GM12878 (cell line): ENCODE data around the gene NOSTRIN. TPM values are rescaled to one million over a fixed set of nuclear protein-coding genes. Genes with fewer than 3 reads are reported as not detected.

Source experiments
- ATAC-seq: fragments of 200-7000 bp; cut with Tn5 transposase; 3 replicates; pipeline ENCODE4 v1.9.1; 2020; ENCODE audit warnings: mild to moderate bottlenecking, moderate library complexity
- BruUV-seq: library from RNA; stranded (reverse); fragments of 400-500 nt; replicated peaks from 2 replicates; lab custom pipeline; 2021; lab: Mats Ljungman, UMichigan
- CTCF ChIA-PET: fragments of 300-600 bp; sonication (Branson Sonifier 250); formaldehyde crosslinking; extraction: SDS; loops from one replicate; lab custom pipeline; 2021; ENCODE audit warnings: inconsistent platforms; lab: Yijun Ruan, JAX
- POLR2A ChIA-PET: fragments of 350-600 bp; formaldehyde crosslinking; extraction: SDS; loops from one replicate; lab custom pipeline; 2021; ENCODE audit warnings: inconsistent platforms; lab: Charles Lee
- RAD21 ChIA-PET: fragments of 300-600 bp; sonication (Branson Sonifier 250); formaldehyde crosslinking; loops from one replicate; lab custom pipeline; 2023; ENCODE audit warnings: antibody characterized with exemption; ENCODE audit not compliant: unreplicated experiment; lab: Charles Lee
- SMC1A ChIA-PET: fragments of 300-600 bp; sonication (Branson Sonifier 250); formaldehyde crosslinking; loops from one replicate; lab custom pipeline; 2023; ENCODE audit not compliant: unreplicated experiment, uncharacterized antibody; lab: Charles Lee
- DNase-seq: peaks from one replicate; pipeline ENCODE4 v3.0.0-alpha.2; 2011; ENCODE audit warnings: low read depth, low spot score
- FAIRE-seq: peaks from 3 replicates; lab custom pipeline; 2011; peaks lifted over from hg19 to GRCh38; lab: Jason Lieb, UNC
- H2AFZ ChIP-seq: 2 replicates; pipeline ENCODE4 v1.6.0; 2011; ENCODE audit warnings: low read depth, low read length, control low read depth; ENCODE audit not compliant: control insufficient read depth
- H3K27ac ChIP-seq: 2 replicates; pipeline ENCODE4 v1.5.1; 2011; ENCODE audit warnings: control low read depth; ENCODE audit not compliant: control insufficient read depth, insufficient read depth
- H3K27me3 ChIP-seq, 2 experiments: replicated peaks in 1 of 2; 2 replicates each; pipeline versions ENCODE4 v1.6.0 to v1.6.1; 2011; ENCODE audit warnings: low read length in 1 of 2; ENCODE audit not compliant: control insufficient read depth in 2 of 2, insufficient read depth in 2 of 2
- H3K36me3 ChIP-seq, 2 experiments: 2 replicates each; pipeline ENCODE4 v1.5.1; 2011; ENCODE audit warnings: low read length in 1 of 2; ENCODE audit not compliant: control insufficient read depth in 2 of 2, insufficient read depth in 2 of 2
- H3K4me1 ChIP-seq: 2 replicates; pipeline ENCODE4 v1.6.1; 2011; ENCODE audit warnings: mild to moderate bottlenecking, low read length, moderate library complexity, mixed read lengths; ENCODE audit not compliant: control insufficient read depth, insufficient read depth
- H3K4me2 ChIP-seq: 2 replicates; pipeline ENCODE4 v1.6.0; 2011; ENCODE audit warnings: control low read depth; ENCODE audit not compliant: control insufficient read depth, insufficient read depth
- H3K4me3 ChIP-seq: fragments of 200-600 bp; sonication (generic); 2 replicates; pipeline ENCODE4 v1.5.1; 2016
- H3K79me2 ChIP-seq: 2 replicates; pipeline ENCODE4 v1.6.0; 2011; ENCODE audit warnings: low read length; ENCODE audit not compliant: control insufficient read depth, insufficient read depth
- H3K9ac ChIP-seq: 2 replicates; pipeline ENCODE4 v1.8.0; 2011; ENCODE audit warnings: low read length, control low read depth, mixed read lengths; ENCODE audit not compliant: control insufficient read depth, insufficient read depth
- H3K9me3 ChIP-seq: replicated peaks from 3 replicates; pipeline ENCODE4 v1.5.1; 2011; ENCODE audit warnings: mild to moderate bottlenecking, low read length; ENCODE audit not compliant: control insufficient read depth, insufficient read depth
- H4K20me1 ChIP-seq: 2 replicates; pipeline ENCODE4 v1.6.0; 2011; ENCODE audit not compliant: control insufficient read depth, insufficient read depth
- BCL11A ChIP-seq: IDR thresholded peaks from 2 replicates; pipeline ENCODE4 v1.6.1; 2011; ENCODE audit warnings: low read depth, low read length
- BCL3 ChIP-seq: IDR thresholded peaks from 2 replicates; pipeline ENCODE4 v1.6.1; 2011; ENCODE audit warnings: borderline replicate concordance, low read depth, mild to moderate bottlenecking, moderate library complexity, low read length; ENCODE audit not compliant: insufficient read depth, poor library complexity, severe bottlenecking
- BHLHE40 ChIP-seq, 2 experiments: fragments of 450-650 bp in 1 of 2; IDR thresholded peaks; 2 replicates each; pipeline ENCODE4 v1.6.1; 2011 to 2017; ENCODE audit warnings: low read depth in 2 of 2, borderline replicate concordance in 1 of 2, improper control_type of control experiment in 1 of 2, low read length in 1 of 2, mild to moderate bottlenecking in 1 of 2
- CHD2 ChIP-seq: IDR thresholded peaks from 2 replicates; pipeline ENCODE4 v1.6.1; 2011; ENCODE audit warnings: low read depth, low read length, improper control_type of control experiment, borderline replicate concordance
- ETV6 ChIP-seq, 2 experiments: fragments of 450-650 bp in 1 of 2; IDR thresholded peaks in 1 of 2; conservative IDR thresholded peaks in 1 of 2; 2 replicates each; pipeline ENCODE4 v1.6.1; 2014; ENCODE audit warnings: antibody characterized with exemption in 1 of 2, borderline replicate concordance in 1 of 2, low read depth in 1 of 2, mild to moderate bottlenecking in 1 of 2, moderate library complexity in 1 of 2
- FOXK2 ChIP-seq: fragments of 450-650 bp; IDR thresholded peaks from 2 replicates; pipeline ENCODE4 v1.6.1; 2017; ENCODE audit warnings: mild to moderate bottlenecking, moderate library complexity
- NFXL1 ChIP-seq: fragments of 450-650 bp; IDR thresholded peaks from 2 replicates; pipeline ENCODE4 v1.6.1; 2017; ENCODE audit warnings: antibody characterized with exemption, mild to moderate bottlenecking, borderline replicate concordance
- PAX8 ChIP-seq: fragments of 450-650 bp; IDR thresholded peaks from 2 replicates; pipeline ENCODE4 v1.6.1; 2017; ENCODE audit warnings: mild to moderate bottlenecking, moderate library complexity
- POU2F2 ChIP-seq: IDR thresholded peaks from 3 replicates; pipeline ENCODE4 v1.6.1; 2011; ENCODE audit warnings: low read depth, mild to moderate bottlenecking, low read length, borderline replicate concordance
- RB1 ChIP-seq: fragments of 450-650 bp; formaldehyde crosslinking; IDR thresholded peaks from 2 replicates; pipeline ENCODE4 v1.6.1; 2017; ENCODE audit warnings: mild to moderate bottlenecking, borderline replicate concordance
- SP1 ChIP-seq: IDR thresholded peaks from one replicate; pipeline ENCODE4 v1.6.1; 2011; ENCODE audit warnings: low read depth, low read length
- WRNIP1 ChIP-seq: IDR thresholded peaks from 2 replicates; pipeline ENCODE4 v1.6.1; 2011; ENCODE audit warnings: low read depth, low read length, improper control_type of control experiment, borderline replicate concordance
- WGBS: methylation state at CpG from one replicate; pipeline ENCODE4 v1.1.6; 2016; ENCODE audit warnings: low lambda C conversion rate; ENCODE audit not compliant: insufficient replicate concordance, insufficient coverage; ENCODE audit errors: missing lambda C conversion rate; 5-methylcytosine and 5-hydroxymethylcytosine counted together
- in situ Hi-C: fragments of 300-500 bp; cut with MboI; formaldehyde crosslinking; loops from 9 replicates; pipeline ENCODE4 v1.14.3; 2018; ENCODE audit warnings: mixed read lengths
- intact Hi-C: fragments of 100-400 bp; cut with micrococcal nuclease; formaldehyde crosslinking; loops from one replicate; pipeline ENCODE4 v1.14.2; 2022; ENCODE audit not compliant: unreplicated experiment
- polyA plus RNA-seq, 11 experiments: library from polyadenylated mRNA; depleted of rRNA in 4 of 11; unstranded in 6 of 11; stranded (reverse) in 5 of 11; fragments of >200 nt; fragmentation: Nextera tagmentation in 4 of 11; fragmentation: Illumina TruSeq in 1 of 11; extraction: Ambion mirVana in 4 of 11; extraction: Trizol in 1 of 11; gene quantifications; 1 replicate in 1 of 11; 2 replicates in 10 of 11; pipeline versions ENCODE4 v1.2.1 to v1.2.3, GENCODE V29; 2011 to 2016; ENCODE audit warnings: inconsistent platforms in 2 of 11, missing spikeins in 2 of 11, low read depth in 1 of 11
- total RNA-seq, 4 experiments: library from RNA; depleted of rRNA in 3 of 4; stranded (reverse); fragments of >200 nt in 3 of 4; fragmentation: Illumina TruSeq in 1 of 4; extraction: Trizol in 1 of 4; gene quantifications; 2 replicates each; pipeline versions ENCODE4 v1.2.1 to v1.2.3, GENCODE V29; 2013 to 2021

Gene NOSTRIN
- total and polyA plus RNA-seq, 10 of the 15 experiments (the other 5 are each of a cell fraction or from before 2014, with no cell fraction given): 0.13 to 0.42 (median 0.37) TPM; not detected in 5

GRCh38 chr2:168772704-168773103 is 29.7 kb upstream of the NOSTRIN start:
- no peak for DNase-seq
- ATAC-seq: no peak
- no peak for FAIRE-seq
- RAD21 ChIA-PET: interaction anchor here (0.5 to 0.7 kb wide), 2 partner anchors 149 to 426 kb away, joined by 3 read pairs; no protein-coding TSS in a partner anchor
- BruUV-seq: no TSS peak
- H3K4me1 ChIP-seq: no peaks in the 10 kb centered on the region
- no peaks in the 10 kb centered on the region for H3K79me2 ChIP-seq
- H3K27ac ChIP-seq: no peak overlapping the region
- H2AFZ ChIP-seq: no peak overlapping the region
- H3K9ac ChIP-seq: no peak overlapping the region
- no peak overlapping the region for H3K4me3 ChIP-seq
- in situ Hi-C loops: no loop called here
- H3K36me3 ChIP-seq: peaks cover 0 to 7% of the 10 kb centered on the region in 2 experiments; a peak in 2 of 4 replicates
- H3K27me3 ChIP-seq: no peaks in the 10 kb centered on the region
- TF ChIP-seq BCL11A (no peak), CHD2 (no peak), ETV6 (conservative IDR thresholded peaks at IDR 0.05 in 1 of 2, IDR thresholded peaks at IDR 0.05 in 1 of 2; ENCODE audit: borderline replicate concordance in 1 of 2, low read depth in 1 of 2) (no peak), POU2F2 (no peak), FOXK2 (no peak), BHLHE40 (IDR thresholded peaks at IDR 0.05; ENCODE audit: borderline replicate concordance in 1 of 2, low read depth in 2 of 2, low read length in 1 of 2) (no peak), NFXL1 (no peak), SP1 (no peak), BCL3 (no peak), RB1 (no peak), WRNIP1 (no peak), PAX8 (no peak)
- TF ChIP-seq, all 136 proteins: peak for 0
- no peaks in the 10 kb centered on the region for H4K20me1 ChIP-seq
- POLR2A ChIA-PET: no interaction called here
- SMC1A ChIA-PET: interaction anchor here (1.3 to 1.9 kb wide), 3 partner anchors 43 to 149 kb away, joined by 4 to 7 read pairs (median 5); no protein-coding TSS in a partner anchor
- intact Hi-C loops: loop anchor here (1.0 kb wide), 1 partner anchor 148 kb away; no protein-coding TSS in a partner anchor
- no peaks in the 10 kb centered on the region for H3K9me3 ChIP-seq
- no peak overlapping the region for H3K4me2 ChIP-seq
- CTCF ChIA-PET: interaction anchor here (0.6 to 1.9 kb wide), 5 partner anchors 41 to 330 kb away, joined by 3 to 7 read pairs (median 3); no protein-coding TSS in a partner anchor
- 100% methylated on average over 1 of the region's 1 CpG for WGBS
